H9 (cell line): ENCODE measurements around the gene HOXA7. TPM values are rescaled to one million over a fixed set of nuclear protein-coding genes. Genes with fewer than 3 reads are reported as not detected.

ENCODE experiments used
- DNase-seq: peaks from one replicate; pipeline ENCODE4 v3.0.0-alpha.2; 2017
- H2AFZ ChIP-seq: one replicate; pipeline ENCODE4 v1.6.1; 2013; ENCODE audit warnings: mild to moderate bottlenecking, low read length, control low read depth, moderate library complexity
- H2AK5ac ChIP-seq: 2 replicates; pipeline ENCODE4 v1.6.1; 2013; ENCODE audit warnings: low read length, control low read depth, mixed read lengths; ENCODE audit not compliant: insufficient read length
- H2BK120ac ChIP-seq: one replicate; pipeline ENCODE4 v1.6.1; 2013; ENCODE audit warnings: low read depth, mild to moderate bottlenecking, low read length, control low read depth, inconsistent platforms; ENCODE audit not compliant: poor library complexity, severe bottlenecking
- H2BK12ac ChIP-seq: 2 replicates; pipeline ENCODE4 v1.6.1; 2013; ENCODE audit warnings: low read length, control low read depth, mixed read lengths, low read depth; ENCODE audit not compliant: insufficient read length
- H2BK15ac ChIP-seq: 2 replicates; pipeline ENCODE4 v1.6.1; 2013; ENCODE audit warnings: low read depth, low read length, control low read depth
- H2BK20ac ChIP-seq: one replicate; pipeline ENCODE4 v1.6.1; 2013; ENCODE audit warnings: low read depth, mild to moderate bottlenecking, low read length, control low read depth, inconsistent platforms; ENCODE audit not compliant: poor library complexity, severe bottlenecking
- H2BK5ac ChIP-seq: 2 replicates; pipeline ENCODE4 v1.6.1; 2013; ENCODE audit warnings: low read length, control low read depth, mixed read lengths; ENCODE audit not compliant: insufficient read length
- H3K14ac ChIP-seq: 2 replicates; pipeline ENCODE4 v1.6.1; 2013; ENCODE audit warnings: low read length, control low read depth; ENCODE audit not compliant: insufficient read depth
- H3K18ac ChIP-seq: 2 replicates; pipeline ENCODE4 v1.6.1; 2013; ENCODE audit warnings: low read depth, mild to moderate bottlenecking, mixed read lengths, low read length, control low read depth; ENCODE audit not compliant: insufficient read length
- H3K23ac ChIP-seq: 2 replicates; pipeline ENCODE4 v1.6.1; 2013; ENCODE audit warnings: low read length, control low read depth, mixed read lengths, low read depth; ENCODE audit not compliant: insufficient read length
- H3K23me2 ChIP-seq: 2 replicates; pipeline ENCODE4 v1.6.1; 2013; ENCODE audit warnings: low read depth, mild to moderate bottlenecking, mixed read lengths, low read length, control low read depth; ENCODE audit not compliant: insufficient read length, poor library complexity, severe bottlenecking
- H3K27ac ChIP-seq: 2 replicates; pipeline ENCODE4 v1.5.1; 2013; ENCODE audit warnings: low read length, control low read depth, mixed read lengths, low read depth; ENCODE audit not compliant: insufficient read length
- H3K27me3 ChIP-seq: 2 replicates; pipeline ENCODE4 v1.6.1; 2013; ENCODE audit warnings: low read length, control low read depth, inconsistent platforms; ENCODE audit not compliant: insufficient read depth
- H3K4ac ChIP-seq: 2 replicates; pipeline ENCODE4 v1.6.1; 2013; ENCODE audit warnings: low read depth, mild to moderate bottlenecking, control low read depth, inconsistent platforms, low read length, moderate library complexity
- H3K4me1 ChIP-seq: 2 replicates; pipeline ENCODE4 v1.6.1; 2013; ENCODE audit warnings: low read length, control low read depth, inconsistent platforms; ENCODE audit not compliant: insufficient read depth
- H3K4me2 ChIP-seq: 2 replicates; pipeline ENCODE4 v1.6.1; 2013; ENCODE audit warnings: low read length, control low read depth, mixed read lengths; ENCODE audit not compliant: insufficient read length, insufficient read depth
- H3K56ac ChIP-seq: 2 replicates; pipeline ENCODE4 v1.6.1; 2013; ENCODE audit warnings: low read depth, mild to moderate bottlenecking, mixed read lengths, low read length, control low read depth; ENCODE audit not compliant: insufficient read length
- H3K79me1 ChIP-seq: 2 replicates; pipeline ENCODE4 v1.6.1; 2013; ENCODE audit warnings: low read depth, mild to moderate bottlenecking, moderate library complexity, low read length, control low read depth, inconsistent platforms; ENCODE audit not compliant: insufficient read depth, poor library complexity, severe bottlenecking
- H3K79me2 ChIP-seq: 2 replicates; pipeline ENCODE4 v1.6.1; 2013; ENCODE audit warnings: low read length, control low read depth, inconsistent platforms; ENCODE audit not compliant: insufficient read depth
- H3K9ac ChIP-seq: 2 replicates; pipeline ENCODE4 v1.6.1; 2013; ENCODE audit warnings: low read length, control low read depth, mixed read lengths; ENCODE audit not compliant: insufficient read length; ENCODE audit errors: extremely low read depth
- H3K9me3 ChIP-seq: one replicate; pipeline ENCODE4 v1.6.1; 2013; ENCODE audit warnings: low read depth, low read length, inconsistent platforms; ENCODE audit not compliant: control insufficient read depth
- H3T11ph ChIP-seq: one replicate; pipeline ENCODE4 v1.6.1; 2013; ENCODE audit warnings: mild to moderate bottlenecking, low read length, control low read depth, inconsistent platforms
- H4K20me1 ChIP-seq: one replicate; pipeline ENCODE4 v1.6.1; 2013; ENCODE audit not compliant: control insufficient read depth, insufficient read length, insufficient read depth
- H4K5ac ChIP-seq: 2 replicates; pipeline ENCODE4 v1.6.1; 2013; ENCODE audit warnings: low read depth, mild to moderate bottlenecking, mixed read lengths, low read length, control low read depth; ENCODE audit not compliant: insufficient read length
- H4K8ac ChIP-seq: replicated peaks from 2 replicates; pipeline ENCODE4 v1.6.1; 2013; ENCODE audit warnings: low read length, control low read depth, mixed read lengths, low read depth; ENCODE audit not compliant: insufficient read length
- H4K91ac ChIP-seq: 2 replicates; pipeline ENCODE4 v1.6.1; 2013; ENCODE audit warnings: low read depth, mild to moderate bottlenecking, moderate library complexity, mixed read lengths, low read length, control low read depth; ENCODE audit not compliant: insufficient read length
- H3K27ac Mint-ChIP-seq, 3 experiments: 2 replicates in 2 of 3; 3 replicates in 1 of 3; pipeline ENCODE4 v1.8.0; 2020 to 2021; ENCODE audit warnings: mixed read lengths in 3 of 3, mild to moderate bottlenecking in 1 of 3, moderate library complexity in 1 of 3
- H3K27me3 Mint-ChIP-seq: 2 replicates; pipeline ENCODE4 v1.8.0; 2021; ENCODE audit warnings: low read depth, mild to moderate bottlenecking, moderate library complexity, mixed read lengths
- H3K36me3 Mint-ChIP-seq, 3 experiments: 2 replicates in 2 of 3; 3 replicates in 1 of 3; pipeline ENCODE4 v1.8.0; 2020 to 2021; ENCODE audit warnings: low read depth in 3 of 3, mixed read lengths in 3 of 3; ENCODE audit not compliant: insufficient read depth in 1 of 3
- H3K4me1 Mint-ChIP-seq, 2 experiments: 2 replicates each; pipeline ENCODE4 v1.8.0; 2020; ENCODE audit warnings: mixed read lengths in 2 of 2
- H3K4me3 Mint-ChIP-seq, 2 experiments: 2 replicates in 1 of 2; 3 replicates in 1 of 2; pipeline ENCODE4 v1.8.0; 2020 to 2021; ENCODE audit warnings: mild to moderate bottlenecking in 2 of 2, mixed read lengths in 2 of 2, moderate library complexity in 1 of 2
- H3K9me3 Mint-ChIP-seq, 2 experiments: 2 replicates in 1 of 2; 3 replicates in 1 of 2; pipeline ENCODE4 v1.8.0; 2020; ENCODE audit warnings: mild to moderate bottlenecking in 2 of 2, mixed read lengths in 2 of 2, moderate library complexity in 1 of 2
- WGBS: extraction: QIAGEN DNeasy Blood & Tissue Kit; methylation state at CpG from one replicate; pipeline ENCODE4 v1.1.7; 2013; ENCODE audit warnings: missing lambda C conversion rate, low lambda C conversion rate, mixed read lengths; ENCODE audit not compliant: insufficient read length; ENCODE audit errors: extremely low coverage; 5-methylcytosine and 5-hydroxymethylcytosine counted together
- total RNA-seq: library from RNA; stranded (reverse); gene quantifications from 2 replicates; pipeline ENCODE4 v1.2.1, GENCODE V29; 2021
- TF ChIP-seq, protein P1 (sequence below): fragments of 200-600 bp; sonication (generic); conservative IDR thresholded peaks from 3 replicates; pipeline ENCODE4 v1.8.0; 2021; ENCODE audit warnings: antibody characterized with exemption, mild to moderate bottlenecking

The HOXA7 gene
- total RNA-seq, 1 experiment from 2014 or later, result not detected

GRCh38 chr7:27204851-27205322 lies 48.4 kb upstream of the HOXA7 start:
- Histone ChIP-seq H2BK20ac (no peak overlapping the region), H3K56ac (no peak overlapping the region), H3K27ac (no peak overlapping the region), H2BK15ac (no peak overlapping the region), H2AK5ac (no peak overlapping the region), H4K5ac (no peak overlapping the region), H3K4ac (no peak overlapping the region), H3K27me3 (peaks cover 98% of the 10 kb centered on the region), H3K9me3 (no peaks in the 10 kb centered on the region), H2BK120ac (no peak overlapping the region), H3K14ac (no peak overlapping the region), H4K20me1 (no peaks in the 10 kb centered on the region), H3K23me2 (no peaks in the 10 kb centered on the region), H3K4me1 (no peaks in the 10 kb centered on the region), H2BK12ac (no peak overlapping the region), H4K91ac (no peak overlapping the region), H3K79me1 (no peaks in the 10 kb centered on the region), H2AFZ (no peak overlapping the region), H3K18ac (no peak overlapping the region), H3K79me2 (no peaks in the 10 kb centered on the region), H3T11ph (no peak overlapping the region), H3K23ac (no peak overlapping the region), H4K8ac (no peak overlapping the region), H3K4me2 (no peak overlapping the region), H2BK5ac (no peak overlapping the region), H3K9ac (no peak overlapping the region)
- DNase-seq, result peak; percentile 46
- whole genome bisulfite sequencing, result no CpG with 5 or more reads among the region's 41 CpGs
- H3K4me3 Mint-ChIP-seq, result peak overlapping the region in 1 of 2 experiments; percentile 61; a peak in 2 of 5 replicates
- peaks cover 0 to 2% (median 0%) of the 10 kb centered on the region in 3 experiments; a peak in 1 of 7 replicates for H3K36me3 Mint-ChIP-seq
- TF ChIP-seq, protein P1, sequence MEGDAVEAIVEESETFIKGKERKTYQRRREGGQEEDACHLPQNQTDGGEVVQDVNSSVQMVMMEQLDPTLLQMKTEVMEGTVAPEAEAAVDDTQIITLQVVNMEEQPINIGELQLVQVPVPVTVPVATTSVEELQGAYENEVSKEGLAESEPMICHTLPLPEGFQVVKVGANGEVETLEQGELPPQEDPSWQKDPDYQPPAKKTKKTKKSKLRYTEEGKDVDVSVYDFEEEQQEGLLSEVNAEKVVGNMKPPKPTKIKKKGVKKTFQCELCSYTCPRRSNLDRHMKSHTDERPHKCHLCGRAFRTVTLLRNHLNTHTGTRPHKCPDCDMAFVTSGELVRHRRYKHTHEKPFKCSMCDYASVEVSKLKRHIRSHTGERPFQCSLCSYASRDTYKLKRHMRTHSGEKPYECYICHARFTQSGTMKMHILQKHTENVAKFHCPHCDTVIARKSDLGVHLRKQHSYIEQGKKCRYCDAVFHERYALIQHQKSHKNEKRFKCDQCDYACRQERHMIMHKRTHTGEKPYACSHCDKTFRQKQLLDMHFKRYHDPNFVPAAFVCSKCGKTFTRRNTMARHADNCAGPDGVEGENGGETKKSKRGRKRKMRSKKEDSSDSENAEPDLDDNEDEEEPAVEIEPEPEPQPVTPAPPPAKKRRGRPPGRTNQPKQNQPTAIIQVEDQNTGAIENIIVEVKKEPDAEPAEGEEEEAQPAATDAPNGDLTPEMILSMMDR, result no peak
- H3K27me3 Mint-ChIP-seq, result peaks cover 98% of the 10 kb centered on the region
- no peak overlapping the region for H3K27ac Mint-ChIP-seq
- H3K9me3 Mint-ChIP-seq, result peaks cover 7 to 8% of the 10 kb centered on the region in 2 experiments; a peak in 4 of 5 replicates
- peaks cover 8 to 18% of the 10 kb centered on the region in 2 experiments; a peak in 3 of 4 replicates for H3K4me1 Mint-ChIP-seq
